Effector CD4-positive, alpha-beta T cell (primary cell): ENCODE results near the gene MCRIP1.

Experiments
- DNase-seq: peaks from one replicate; pipeline ENCODE4 v3.0.0-alpha.2; 2020

The MCRIP1 gene

GRCh38 chr17:81802856-81803643 lies 30.0 kb downstream of the MCRIP1 start:
- DNase-seq = no peak

DNA sequence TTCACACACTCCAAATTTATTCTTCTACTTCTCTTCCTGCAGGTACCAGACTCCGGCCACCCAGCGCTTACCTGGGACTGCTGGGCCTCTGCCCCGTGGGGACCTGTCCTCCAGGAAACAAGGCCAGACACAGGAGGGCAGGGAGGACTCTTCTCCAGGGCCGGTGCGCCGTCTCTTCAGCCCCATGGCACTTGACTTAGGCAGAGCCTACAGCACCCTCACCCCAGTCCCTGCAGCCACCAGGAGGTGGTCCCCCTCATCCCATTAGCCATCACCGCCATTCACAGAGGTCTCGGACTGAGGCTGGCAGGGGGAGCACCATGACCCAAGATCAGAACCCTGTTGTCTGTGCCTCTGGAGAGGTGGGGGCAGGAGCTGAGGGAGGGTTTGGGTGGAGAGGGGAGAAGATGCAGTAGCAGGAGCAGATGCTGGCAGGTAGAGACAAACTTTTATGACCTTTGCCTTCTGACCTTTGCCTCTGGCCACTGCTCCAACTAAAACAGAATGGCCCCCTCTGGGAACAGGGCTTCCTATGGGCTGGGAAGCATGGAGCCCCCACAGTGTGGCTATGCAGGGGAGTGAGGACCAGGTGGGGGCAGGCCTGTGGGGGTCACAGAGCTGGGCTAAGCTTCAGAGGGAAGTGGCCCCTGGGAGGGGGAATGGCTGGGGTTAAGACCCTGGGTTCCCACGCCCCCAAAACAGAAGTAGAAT lies 30.9 kb downstream of the MCRIP1 start:
- no peak for DNase-seq

- no peak for DNase-seq
Measured at GRCh38 chr17:81801327-81801726, 31.8 kb downstream of the MCRIP1 start.

- DNase-seq = no peak
Measured at GRCh38 chr17:81794509-81794908, 38.6 kb downstream of the MCRIP1 start.

GRCh38 chr17:81794074-81794476 lies 39.0 kb downstream of the MCRIP1 start:
- no peak for DNase-seq

DNA sequence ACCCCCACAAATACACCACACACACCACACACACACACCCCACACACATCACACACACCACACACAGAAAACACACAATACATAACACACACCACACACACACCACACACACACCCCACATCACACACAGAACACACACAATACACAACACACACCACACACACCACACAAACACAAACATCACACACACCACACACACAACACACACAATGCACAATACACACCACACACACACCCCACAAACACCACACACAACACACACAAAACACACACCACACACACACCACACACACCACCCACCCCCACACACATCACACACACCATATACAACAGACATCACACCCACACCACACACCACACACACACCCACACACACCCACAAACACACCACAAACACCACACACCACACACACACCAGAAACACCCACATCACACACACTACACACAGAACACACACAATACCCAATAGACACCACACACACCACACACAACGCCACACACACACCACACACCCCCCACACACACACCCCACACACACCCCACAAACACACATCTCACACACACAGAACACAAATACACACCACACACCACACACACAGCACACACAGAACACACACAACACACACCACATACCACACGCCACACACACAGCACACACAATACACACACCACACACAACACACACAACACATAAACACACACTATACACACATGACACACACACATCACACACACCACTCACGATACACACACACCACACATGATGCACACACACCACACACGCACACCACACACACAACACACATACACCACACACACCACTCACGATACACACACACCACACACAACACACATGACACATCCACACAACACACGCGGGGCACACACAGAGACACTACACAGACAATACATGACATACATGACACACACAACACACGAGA lies 40.1 kb downstream of the MCRIP1 start:
- DNase-seq = no peak
